ENCODE measurements around the gene MVP. TPM values are rescaled to one million over a fixed set of nuclear protein-coding genes. Genes with fewer than 3 reads are reported as not detected.
"Not testable (repeated sequence)": the region's sequence is repeated elsewhere in the genome, so short reads cannot be mapped to it uniquely, and the experiment has no call there.

MVP gene
- total RNA-seq, 1 donor from 2014 or later: 27.4 TPM

DNA sequence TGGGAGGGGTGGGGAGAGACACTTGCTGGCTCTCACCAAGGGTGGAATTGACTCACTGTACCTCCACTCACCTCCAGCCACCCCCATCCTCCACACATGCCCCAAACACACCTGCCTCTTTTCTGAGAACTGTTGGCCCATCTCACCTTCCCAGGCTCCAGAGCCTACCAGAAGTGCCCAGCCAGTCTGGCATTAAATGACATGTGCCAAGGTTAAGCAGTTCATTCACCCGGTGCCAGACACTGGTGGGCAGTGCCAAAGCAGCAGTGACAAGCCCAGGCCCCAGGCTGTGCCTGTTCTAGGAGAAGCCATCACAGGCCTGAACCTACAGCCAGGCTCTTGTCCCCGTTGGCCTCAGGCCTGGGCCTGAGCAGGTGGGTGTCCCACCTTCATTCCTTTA is 11.2 kb downstream of the MVP start:
- Mint-ChIP-seq H3K27me3 (no peaks in the 10 kb centered on the region), H3K27ac (no peak overlapping the region), H3K4me3 (no peak overlapping the region), H3K9me3 (no peaks in the 10 kb centered on the region), H3K4me1 (ENCODE audit: unreplicated experiment) (no peaks in the 10 kb centered on the region), H3K36me3 (no peaks in the 10 kb centered on the region)
- TF ChIP-seq, protein P1, sequence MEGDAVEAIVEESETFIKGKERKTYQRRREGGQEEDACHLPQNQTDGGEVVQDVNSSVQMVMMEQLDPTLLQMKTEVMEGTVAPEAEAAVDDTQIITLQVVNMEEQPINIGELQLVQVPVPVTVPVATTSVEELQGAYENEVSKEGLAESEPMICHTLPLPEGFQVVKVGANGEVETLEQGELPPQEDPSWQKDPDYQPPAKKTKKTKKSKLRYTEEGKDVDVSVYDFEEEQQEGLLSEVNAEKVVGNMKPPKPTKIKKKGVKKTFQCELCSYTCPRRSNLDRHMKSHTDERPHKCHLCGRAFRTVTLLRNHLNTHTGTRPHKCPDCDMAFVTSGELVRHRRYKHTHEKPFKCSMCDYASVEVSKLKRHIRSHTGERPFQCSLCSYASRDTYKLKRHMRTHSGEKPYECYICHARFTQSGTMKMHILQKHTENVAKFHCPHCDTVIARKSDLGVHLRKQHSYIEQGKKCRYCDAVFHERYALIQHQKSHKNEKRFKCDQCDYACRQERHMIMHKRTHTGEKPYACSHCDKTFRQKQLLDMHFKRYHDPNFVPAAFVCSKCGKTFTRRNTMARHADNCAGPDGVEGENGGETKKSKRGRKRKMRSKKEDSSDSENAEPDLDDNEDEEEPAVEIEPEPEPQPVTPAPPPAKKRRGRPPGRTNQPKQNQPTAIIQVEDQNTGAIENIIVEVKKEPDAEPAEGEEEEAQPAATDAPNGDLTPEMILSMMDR (conservative IDR thresholded peaks at IDR 0.05): no peak
- DNase-seq (ENCODE audit: extremely low spot score, unreplicated experiment): no peak

DNA sequence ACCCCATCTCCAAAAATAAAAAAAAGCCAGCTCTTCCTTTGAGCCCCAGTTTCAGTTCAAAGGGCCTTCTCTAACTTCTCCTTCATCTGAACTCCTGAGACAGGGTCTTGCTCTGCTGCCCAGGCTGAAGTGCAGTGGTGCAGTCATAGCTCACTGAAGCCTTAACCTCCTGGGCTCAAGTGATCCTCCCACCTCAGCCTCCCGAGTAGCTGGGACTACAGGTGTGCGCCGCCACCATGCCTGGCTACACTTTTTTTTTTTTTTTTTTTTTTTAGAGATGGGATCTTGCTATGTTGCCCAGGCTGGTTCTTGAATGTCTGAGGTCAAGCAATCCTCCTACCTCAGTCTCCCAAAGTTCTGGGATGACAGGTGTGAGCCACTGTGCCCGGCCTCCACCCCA is 13.0 kb downstream of the MVP start:
- DNase-seq (ENCODE audit: extremely low spot score, unreplicated experiment); H3K36me3 Mint-ChIP-seq; H3K4me1 Mint-ChIP-seq (ENCODE audit: unreplicated experiment); H3K9me3 Mint-ChIP-seq; H3K27me3 Mint-ChIP-seq; H3K27ac Mint-ChIP-seq; H3K4me3 Mint-ChIP-seq: not testable (repeated sequence)

DNA sequence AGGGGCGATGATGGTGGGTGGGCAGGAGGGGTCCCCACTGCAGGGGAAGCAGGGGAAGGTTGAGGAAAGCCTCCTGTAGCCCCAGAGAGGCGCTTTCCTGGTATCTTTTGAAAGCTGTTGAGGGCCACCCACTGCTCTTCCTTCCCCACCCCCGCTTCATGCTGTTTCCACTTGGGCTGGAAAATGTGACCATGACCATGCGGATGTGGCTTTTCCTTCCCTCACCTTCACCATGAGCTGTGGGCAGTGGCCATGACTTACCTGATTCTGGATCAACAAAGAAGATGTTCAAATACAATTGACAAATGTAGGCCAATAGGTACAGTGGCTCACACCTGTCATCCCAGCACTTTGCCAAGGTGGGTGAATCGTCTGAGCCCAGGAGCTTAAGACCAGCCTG is 13.8 kb downstream of the MVP start:
- Mint-ChIP-seq H3K36me3 (no peaks in the 10 kb centered on the region), H3K27ac (no peak overlapping the region), H3K4me3 (no peak overlapping the region), H3K9me3 (no peaks in the 10 kb centered on the region), H3K4me1 (ENCODE audit: unreplicated experiment) (no peaks in the 10 kb centered on the region), H3K27me3 (no peaks in the 10 kb centered on the region)
- DNase-seq (ENCODE audit: extremely low spot score, unreplicated experiment): no peak
- TF ChIP-seq, protein P1 (conservative IDR thresholded peaks at IDR 0.05): no peak

DNA sequence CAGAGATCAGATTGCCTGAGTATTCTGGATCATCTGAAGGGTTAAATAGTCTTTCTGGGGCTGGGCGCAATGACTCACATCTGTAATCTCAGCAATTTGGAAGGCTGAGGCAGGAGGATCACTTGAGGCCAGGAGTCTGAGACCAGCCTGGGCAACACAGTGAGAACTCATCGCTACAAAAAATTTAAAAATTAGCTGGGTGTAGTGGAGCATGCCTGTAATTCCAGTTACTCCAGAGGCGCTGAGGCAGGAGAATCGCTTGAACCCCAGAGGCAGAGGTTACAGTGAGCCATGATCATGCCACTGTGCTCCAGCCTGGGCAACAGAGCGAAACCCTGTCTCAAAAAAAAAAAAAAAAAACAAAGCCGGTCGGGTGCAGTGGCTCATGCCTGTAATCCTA is 15.7 kb downstream of the MVP start:
- H3K27me3 Mint-ChIP-seq: no peaks in the 10 kb centered on the region
- no peak overlapping the region for H3K4me3 Mint-ChIP-seq
- peaks cover under 1% of the 10 kb centered on the region for H3K36me3 Mint-ChIP-seq
- no peak overlapping the region for H3K27ac Mint-ChIP-seq
- no peaks in the 10 kb centered on the region for H3K4me1 Mint-ChIP-seq (ENCODE audit: unreplicated experiment)
- H3K9me3 Mint-ChIP-seq: no peaks in the 10 kb centered on the region
- TF ChIP-seq, protein P1 (conservative IDR thresholded peaks at IDR 0.05): no peak
- DNase-seq (ENCODE audit: extremely low spot score, unreplicated experiment): no peak

DNA sequence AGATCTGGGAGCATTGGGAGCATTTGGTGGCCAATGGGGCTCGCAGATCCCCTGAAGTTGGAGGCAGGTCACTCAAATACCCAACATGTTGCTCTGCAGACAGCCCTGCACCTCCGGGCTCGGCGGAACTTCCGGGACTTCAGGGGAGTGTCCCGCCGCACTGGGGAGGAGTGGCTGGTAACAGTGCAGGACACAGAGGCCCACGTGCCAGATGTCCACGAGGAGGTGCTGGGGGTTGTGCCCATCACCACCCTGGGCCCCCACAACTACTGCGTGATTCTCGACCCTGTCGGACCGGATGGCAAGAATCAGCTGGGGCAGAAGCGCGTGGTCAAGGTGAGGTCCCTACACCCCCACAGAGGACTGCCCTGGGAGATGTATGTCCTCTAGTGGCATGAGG is 16.4 kb downstream of the MVP start:
- Mint-ChIP-seq H3K27me3 (no peaks in the 10 kb centered on the region), H3K4me1 (ENCODE audit: unreplicated experiment) (no peaks in the 10 kb centered on the region), H3K4me3 (no peak overlapping the region), H3K36me3 (peaks cover 3% of the 10 kb centered on the region), H3K9me3 (no peaks in the 10 kb centered on the region), H3K27ac (no peak overlapping the region)
- no peak for DNase-seq (ENCODE audit: extremely low spot score, unreplicated experiment)
- TF ChIP-seq, protein P1 (conservative IDR thresholded peaks at IDR 0.05): no peak

DNA sequence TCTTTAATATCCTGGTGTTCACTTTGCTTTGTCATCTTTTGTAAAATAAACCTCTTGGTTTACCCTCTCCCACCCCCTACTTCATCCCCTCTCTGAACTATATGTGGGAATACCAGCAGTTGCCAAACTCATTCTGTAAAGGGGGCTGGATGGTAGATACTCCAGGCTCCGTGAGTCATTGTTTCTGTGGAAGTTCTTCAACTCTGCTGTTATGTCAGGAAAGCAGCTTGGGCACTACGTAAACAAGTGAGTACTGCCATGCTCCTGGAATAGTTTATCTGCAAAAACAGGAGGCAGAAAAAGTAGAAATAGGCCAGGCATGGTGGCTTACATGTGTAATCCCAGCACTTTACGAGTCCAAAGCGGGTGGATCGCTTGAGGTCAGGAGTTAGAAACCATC is 17.6 kb downstream of the MVP start:
- Mint-ChIP-seq H3K27ac (no peak overlapping the region), H3K9me3 (no peaks in the 10 kb centered on the region), H3K4me1 (ENCODE audit: unreplicated experiment) (no peaks in the 10 kb centered on the region), H3K36me3 (peaks cover 3% of the 10 kb centered on the region), H3K27me3 (no peaks in the 10 kb centered on the region), H3K4me3 (no peak overlapping the region)
- DNase-seq (ENCODE audit: extremely low spot score, unreplicated experiment): no peak
- TF ChIP-seq, protein P1 (conservative IDR thresholded peaks at IDR 0.05): no peak

All from type B pancreatic cell (in vitro differentiated cells).